ENCODE measurements around the gene COQ4. TPM values are rescaled to one million over a fixed set of nuclear protein-coding genes. Genes with fewer than 3 reads are reported as not detected.

The COQ4 gene
- total RNA-seq, 1 experiment from 2014 or later: 45.3 TPM

GRCh38 chr9:128304971-128305288 is 17.7 kb upstream of the COQ4 start:
- no peak for TF ChIP-seq TCF7 (CRISPR knock-in tag; IDR thresholded peaks at IDR 0.05; ENCODE audit: low read depth)
- TF ChIP-seq E2F4 (CRISPR knock-in tag; IDR thresholded peaks at IDR 0.05; ENCODE audit: borderline replicate concordance, low read depth): no peak
- DNase-seq (ENCODE audit: low spot score): no peak
- peaks cover 2% of the 10 kb centered on the region; the same call in 1 of the 2 replicates for H3K27me3 Mint-ChIP-seq (ENCODE audit: low read depth)
- ATAC-seq: no peak
- no peak overlapping the region for H3K27ac Mint-ChIP-seq
- no peaks in the 10 kb centered on the region for H3K4me1 Mint-ChIP-seq
- no peaks in the 10 kb centered on the region for H3K9me3 Mint-ChIP-seq
- peaks cover 21% of the 10 kb centered on the region for H3K36me3 Mint-ChIP-seq
- CTCF ChIA-PET: interaction anchor here (0.9 to 3.6 kb wide), 4 partner anchors 9 to 134 kb away, joined by 3 to 18 read pairs (median 10); no protein-coding TSS in a partner anchor
- H3K4me3 Mint-ChIP-seq: no peak overlapping the region
- POLR2A ChIA-PET: interaction anchor here (0.7 kb wide), 1 partner anchor 151 kb away, joined by 3 read pairs; no protein-coding TSS in a partner anchor

DNA sequence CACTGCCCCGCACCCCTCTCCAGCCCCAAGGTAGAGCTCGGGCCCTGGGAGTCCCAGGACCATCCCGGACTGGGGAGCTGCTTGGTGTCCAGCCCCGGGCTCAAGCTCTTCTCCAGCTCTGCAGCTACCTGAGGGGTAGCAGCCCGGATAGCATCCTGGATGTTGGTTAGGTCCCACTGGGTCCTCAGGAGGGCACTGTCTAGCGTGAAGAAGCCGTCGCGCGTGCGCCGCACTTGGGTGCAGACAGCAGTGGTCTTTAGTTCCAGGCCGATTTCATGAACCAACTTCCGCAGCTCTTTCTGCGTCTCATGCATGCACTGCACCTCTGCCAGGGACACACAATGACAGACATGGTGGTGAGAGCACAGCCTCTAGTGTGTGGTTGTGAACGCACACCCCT is 13.1 kb upstream of the COQ4 start:
- Mint-ChIP-seq H3K9me3 (no peaks in the 10 kb centered on the region), H3K36me3 (peaks cover 32% of the 10 kb centered on the region), H3K27me3 (ENCODE audit: low read depth) (no peaks in the 10 kb centered on the region), H3K4me3 (no peak overlapping the region), H3K27ac (no peak overlapping the region), H3K4me1 (no peaks in the 10 kb centered on the region)
- no peak for TF ChIP-seq JUN (CRISPR knock-in tag; IDR thresholded peaks at IDR 0.05)
- no peak for TF ChIP-seq GTF2I (CRISPR knock-in tag; conservative IDR thresholded peaks at IDR 0.05)
- TF ChIP-seq, protein P1, sequence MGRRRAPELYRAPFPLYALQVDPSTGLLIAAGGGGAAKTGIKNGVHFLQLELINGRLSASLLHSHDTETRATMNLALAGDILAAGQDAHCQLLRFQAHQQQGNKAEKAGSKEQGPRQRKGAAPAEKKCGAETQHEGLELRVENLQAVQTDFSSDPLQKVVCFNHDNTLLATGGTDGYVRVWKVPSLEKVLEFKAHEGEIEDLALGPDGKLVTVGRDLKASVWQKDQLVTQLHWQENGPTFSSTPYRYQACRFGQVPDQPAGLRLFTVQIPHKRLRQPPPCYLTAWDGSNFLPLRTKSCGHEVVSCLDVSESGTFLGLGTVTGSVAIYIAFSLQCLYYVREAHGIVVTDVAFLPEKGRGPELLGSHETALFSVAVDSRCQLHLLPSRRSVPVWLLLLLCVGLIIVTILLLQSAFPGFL (CRISPR knock-in tag; IDR thresholded peaks at IDR 0.05; ENCODE audit: borderline replicate concordance): no peak
- TF ChIP-seq, protein P2, sequence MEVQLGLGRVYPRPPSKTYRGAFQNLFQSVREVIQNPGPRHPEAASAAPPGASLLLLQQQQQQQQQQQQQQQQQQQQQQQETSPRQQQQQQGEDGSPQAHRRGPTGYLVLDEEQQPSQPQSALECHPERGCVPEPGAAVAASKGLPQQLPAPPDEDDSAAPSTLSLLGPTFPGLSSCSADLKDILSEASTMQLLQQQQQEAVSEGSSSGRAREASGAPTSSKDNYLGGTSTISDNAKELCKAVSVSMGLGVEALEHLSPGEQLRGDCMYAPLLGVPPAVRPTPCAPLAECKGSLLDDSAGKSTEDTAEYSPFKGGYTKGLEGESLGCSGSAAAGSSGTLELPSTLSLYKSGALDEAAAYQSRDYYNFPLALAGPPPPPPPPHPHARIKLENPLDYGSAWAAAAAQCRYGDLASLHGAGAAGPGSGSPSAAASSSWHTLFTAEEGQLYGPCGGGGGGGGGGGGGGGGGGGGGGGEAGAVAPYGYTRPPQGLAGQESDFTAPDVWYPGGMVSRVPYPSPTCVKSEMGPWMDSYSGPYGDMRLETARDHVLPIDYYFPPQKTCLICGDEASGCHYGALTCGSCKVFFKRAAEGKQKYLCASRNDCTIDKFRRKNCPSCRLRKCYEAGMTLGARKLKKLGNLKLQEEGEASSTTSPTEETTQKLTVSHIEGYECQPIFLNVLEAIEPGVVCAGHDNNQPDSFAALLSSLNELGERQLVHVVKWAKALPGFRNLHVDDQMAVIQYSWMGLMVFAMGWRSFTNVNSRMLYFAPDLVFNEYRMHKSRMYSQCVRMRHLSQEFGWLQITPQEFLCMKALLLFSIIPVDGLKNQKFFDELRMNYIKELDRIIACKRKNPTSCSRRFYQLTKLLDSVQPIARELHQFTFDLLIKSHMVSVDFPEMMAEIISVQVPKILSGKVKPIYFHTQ (CRISPR knock-in tag; IDR thresholded peaks at IDR 0.05): no peak
- no peak for TF ChIP-seq E2F5 (CRISPR knock-in tag; IDR thresholded peaks at IDR 0.05)
- no peak for TF ChIP-seq CREB1 (CRISPR knock-in tag; IDR thresholded peaks at IDR 0.05)
- CTCF ChIA-PET: interaction anchor here (0.6 to 0.7 kb wide), 2 partner anchors 14 to 110 kb away, joined by 4 read pairs; no protein-coding TSS in a partner anchor
- DNase-seq (ENCODE audit: low spot score) (no peak), ATAC-seq (no peak)
- POLR2A ChIA-PET: interaction anchor here (0.9 kb wide), 1 partner anchor 9 kb away, joined by 3 read pairs; no protein-coding TSS in a partner anchor

- DNase-seq (ENCODE audit: low spot score): no peak
- no peaks in the 10 kb centered on the region for H3K9me3 Mint-ChIP-seq
- no peak overlapping the region for H3K4me3 Mint-ChIP-seq
- peaks cover 37% of the 10 kb centered on the region for H3K36me3 Mint-ChIP-seq
- no peaks in the 10 kb centered on the region for H3K27me3 Mint-ChIP-seq (ENCODE audit: low read depth)
- H3K27ac Mint-ChIP-seq: no peak overlapping the region
- TF ChIP-seq ESRRA (CRISPR knock-in tag; IDR thresholded peaks at IDR 0.05; ENCODE audit: borderline replicate concordance) (no peak), EMX1 (CRISPR knock-in tag; IDR thresholded peaks at IDR 0.05) (no peak), ZNF281 (CRISPR knock-in tag; IDR thresholded peaks at IDR 0.05) (no peak), GRHL2 (CRISPR knock-in tag; IDR thresholded peaks at IDR 0.05; ENCODE audit: insufficient replicate concordance, severe bottlenecking) (no peak), MYBL2 (CRISPR knock-in tag; IDR thresholded peaks at IDR 0.05) (no peak)
- TF ChIP-seq, protein P3, sequence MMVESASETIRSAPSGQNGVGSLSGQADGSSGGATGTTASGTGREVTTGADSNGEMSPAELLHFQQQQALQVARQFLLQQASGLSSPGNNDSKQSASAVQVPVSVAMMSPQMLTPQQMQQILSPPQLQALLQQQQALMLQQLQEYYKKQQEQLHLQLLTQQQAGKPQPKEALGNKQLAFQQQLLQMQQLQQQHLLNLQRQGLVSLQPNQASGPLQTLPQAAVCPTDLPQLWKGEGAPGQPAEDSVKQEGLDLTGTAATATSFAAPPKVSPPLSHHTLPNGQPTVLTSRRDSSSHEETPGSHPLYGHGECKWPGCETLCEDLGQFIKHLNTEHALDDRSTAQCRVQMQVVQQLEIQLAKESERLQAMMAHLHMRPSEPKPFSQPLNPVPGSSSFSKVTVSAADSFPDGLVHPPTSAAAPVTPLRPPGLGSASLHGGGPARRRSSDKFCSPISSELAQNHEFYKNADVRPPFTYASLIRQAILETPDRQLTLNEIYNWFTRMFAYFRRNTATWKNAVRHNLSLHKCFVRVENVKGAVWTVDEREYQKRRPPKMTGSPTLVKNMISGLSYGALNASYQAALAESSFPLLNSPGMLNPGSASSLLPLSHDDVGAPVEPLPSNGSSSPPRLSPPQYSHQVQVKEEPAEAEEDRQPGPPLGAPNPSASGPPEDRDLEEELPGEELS (CRISPR knock-in tag; IDR thresholded peaks at IDR 0.05): no peak
- no peaks in the 10 kb centered on the region for H3K4me1 Mint-ChIP-seq
- no peak for ATAC-seq
- ChIA-PET POLR2A (no interaction called here), CTCF (interaction anchor here (0.6 to 1.1 kb wide), 2 partner anchors 15 to 61 kb away, joined by 3 to 4 read pairs; partner anchors contain the start of gene URM1)
These were observed 12.2 kb upstream of the COQ4 start for GRCh38 chr9:128310461-128310860.
